GM12878 (cell line): ENCODE results near the gene ANKRD13D. TPM values are rescaled to one million over a fixed set of nuclear protein-coding genes. Genes with fewer than 3 reads are reported as not detected.

ENCODE experiments used
- BCLAF1 ChIP-seq: fragments of 450-650 bp; IDR thresholded peaks from 2 replicates; pipeline ENCODE4 v1.6.1; 2017; ENCODE audit warnings: antibody characterized with exemption, mild to moderate bottlenecking, moderate library complexity
- CREM ChIP-seq: IDR thresholded peaks from 2 replicates; pipeline ENCODE4 v1.6.1; 2014; ENCODE audit warnings: antibody characterized with exemption, low read depth
- DPF2 ChIP-seq: fragments of 450-650 bp; IDR thresholded peaks from 2 replicates; pipeline ENCODE4 v1.6.1; 2017; ENCODE audit warnings: mild to moderate bottlenecking
- HDGF ChIP-seq: fragments of 450-650 bp; IDR thresholded peaks from 2 replicates; pipeline ENCODE4 v1.6.1; 2016; ENCODE audit warnings: antibody characterized with exemption
- LARP7 ChIP-seq: fragments of 450-650 bp; IDR thresholded peaks from 2 replicates; pipeline ENCODE4 v1.6.1; 2017; ENCODE audit warnings: mild to moderate bottlenecking
- MXI1 ChIP-seq: fragments of 150-350 bp; IDR thresholded peaks from 2 replicates; pipeline ENCODE4 v1.6.1; 2011; ENCODE audit warnings: low read depth, mild to moderate bottlenecking, inconsistent platforms, low read length, improper control_type of control experiment
- NFYA ChIP-seq: IDR thresholded peaks from 2 replicates; pipeline ENCODE4 v1.6.1; 2011; ENCODE audit warnings: low read depth, mild to moderate bottlenecking, low read length, improper control_type of control experiment, borderline replicate concordance
- NR2C1 ChIP-seq: fragments of 450-650 bp; IDR thresholded peaks from 2 replicates; pipeline ENCODE4 v1.6.1; 2017; ENCODE audit warnings: antibody characterized with exemption, mild to moderate bottlenecking, moderate library complexity
- PAX5 ChIP-seq: IDR thresholded peaks from 2 replicates; pipeline ENCODE4 v1.6.1; 2011; ENCODE audit warnings: low read depth, low read length, borderline replicate concordance
- RAD51 ChIP-seq: fragments of 450-650 bp; IDR thresholded peaks from 2 replicates; pipeline ENCODE4 v1.6.1; 2016; ENCODE audit warnings: moderate library complexity, mild to moderate bottlenecking, inconsistent platforms
- RCOR1 ChIP-seq: conservative IDR thresholded peaks from 2 replicates; pipeline ENCODE4 v1.6.1; 2012; ENCODE audit warnings: low read depth, low read length, improper control_type of control experiment
- SREBF1 ChIP-seq: IDR thresholded peaks from 2 replicates; pipeline ENCODE4 v1.6.1; 2012; ENCODE audit warnings: mild to moderate bottlenecking, low read length
- TCF7 ChIP-seq: IDR thresholded peaks from 2 replicates; pipeline ENCODE4 v1.6.1; 2014; ENCODE audit warnings: antibody characterized with exemption, borderline replicate concordance
- USF2 ChIP-seq: IDR thresholded peaks from 2 replicates; pipeline ENCODE4 v1.6.1; 2011; ENCODE audit warnings: low read depth, low read length, improper control_type of control experiment, borderline replicate concordance
- ZBTB40 ChIP-seq: fragments of 450-650 bp; IDR thresholded peaks from 2 replicates; pipeline ENCODE4 v1.6.1; 2016; ENCODE audit warnings: mild to moderate bottlenecking, moderate library complexity, borderline replicate concordance
- polyA plus RNA-seq, 11 experiments: library from polyadenylated mRNA; depleted of rRNA in 4 of 11; unstranded in 6 of 11; stranded (reverse) in 5 of 11; fragments of >200 nt; fragmentation: Nextera tagmentation in 4 of 11; fragmentation: Illumina TruSeq in 1 of 11; extraction: Ambion mirVana in 4 of 11; extraction: Trizol in 1 of 11; gene quantifications; 1 replicate in 1 of 11; 2 replicates in 10 of 11; pipeline versions ENCODE4 v1.2.1 to v1.2.3, GENCODE V29; 2011 to 2016; ENCODE audit warnings: inconsistent platforms in 2 of 11, missing spikeins in 2 of 11, low read depth in 1 of 11
- total RNA-seq, 4 experiments: library from RNA; depleted of rRNA in 3 of 4; stranded (reverse); fragments of >200 nt in 3 of 4; fragmentation: Illumina TruSeq in 1 of 4; extraction: Trizol in 1 of 4; gene quantifications; 2 replicates each; pipeline versions ENCODE4 v1.2.1 to v1.2.3, GENCODE V29; 2013 to 2021
- TF ChIP-seq, protein P1 (sequence below): IDR thresholded peaks from 2 replicates; pipeline ENCODE4 v1.6.1; 2012; ENCODE audit warnings: low read depth, low read length, improper control_type of control experiment
- TF ChIP-seq, protein P2 (sequence below): fragments of 450-650 bp; IDR thresholded peaks from 2 replicates; pipeline ENCODE4 v1.6.1; 2017; ENCODE audit warnings: borderline replicate concordance

Gene ANKRD13D
- total and polyA plus RNA-seq, 10 of the 15 experiments (the other 5 are each of a cell fraction or from before 2014, with no cell fraction given), result 2.0 to 56.2 (median 21.4) TPM

DNA sequence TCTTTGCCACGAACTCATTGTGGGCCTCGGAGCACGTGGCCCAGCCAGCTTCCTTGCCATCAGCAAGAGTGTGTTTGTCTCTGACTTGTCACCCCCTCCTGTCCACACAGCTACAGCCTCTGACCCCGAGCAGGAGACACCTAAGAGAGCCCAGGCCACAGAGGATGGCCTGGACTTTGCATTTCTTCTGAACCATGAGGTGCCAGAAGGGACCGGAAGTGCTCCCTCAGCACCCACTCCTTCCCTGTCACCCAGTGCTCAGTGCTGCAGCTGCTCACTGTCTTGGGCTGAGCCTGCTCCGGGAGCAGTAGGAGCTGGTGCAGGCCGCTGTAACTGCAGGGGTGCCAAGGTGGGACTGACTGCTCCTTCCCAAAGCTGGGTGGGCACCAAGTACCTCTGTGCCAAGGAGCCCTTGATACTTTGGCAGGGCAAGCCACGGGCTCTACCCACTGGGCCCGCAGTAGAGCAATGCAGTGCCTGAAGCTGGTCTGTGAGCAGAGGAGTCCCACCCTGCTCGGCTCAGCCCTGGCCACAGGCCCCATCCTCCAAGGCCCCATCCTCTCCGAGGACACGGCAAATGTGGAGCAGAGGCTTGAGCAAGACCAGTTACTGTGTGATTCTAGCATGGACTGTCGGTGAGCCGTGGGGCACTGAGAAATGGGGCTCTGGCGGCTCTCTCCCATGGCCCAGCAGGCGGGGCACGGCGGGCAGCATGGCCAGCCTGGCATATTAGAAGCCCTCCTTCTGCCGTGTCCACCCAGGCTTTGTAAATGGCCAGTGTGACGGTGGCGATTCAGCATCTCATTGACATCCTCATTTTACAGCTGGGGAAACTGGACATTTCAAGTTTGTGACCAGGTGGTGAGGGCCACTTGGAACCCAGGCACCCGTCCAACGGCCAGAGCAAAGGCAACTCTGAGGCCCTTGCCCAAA is 16.5 kb upstream of the ANKRD13D start (continued):
- TF ChIP-seq ZBTB40 (peak; percentile 30; the same call in 1 of the 2 replicates), MXI1 (peak; percentile 29; the same call in 1 of the 2 replicates), NFYA (no peak), PAX5 (no peak), HDGF (0 out of 2 replicates have a peak, but pooled peaks have one; percentile 13), CREM (no peak), DPF2 (0 out of 2 replicates have a peak, but pooled peaks have one; percentile 13), RCOR1 (no peak), LARP7 (no peak), BCLAF1 (no peak), TCF7 (no peak), USF2 (no peak), NR2C1 (peak; percentile 67), SREBF1 (no peak), RAD51 (no peak)
- TF ChIP-seq, protein P1, sequence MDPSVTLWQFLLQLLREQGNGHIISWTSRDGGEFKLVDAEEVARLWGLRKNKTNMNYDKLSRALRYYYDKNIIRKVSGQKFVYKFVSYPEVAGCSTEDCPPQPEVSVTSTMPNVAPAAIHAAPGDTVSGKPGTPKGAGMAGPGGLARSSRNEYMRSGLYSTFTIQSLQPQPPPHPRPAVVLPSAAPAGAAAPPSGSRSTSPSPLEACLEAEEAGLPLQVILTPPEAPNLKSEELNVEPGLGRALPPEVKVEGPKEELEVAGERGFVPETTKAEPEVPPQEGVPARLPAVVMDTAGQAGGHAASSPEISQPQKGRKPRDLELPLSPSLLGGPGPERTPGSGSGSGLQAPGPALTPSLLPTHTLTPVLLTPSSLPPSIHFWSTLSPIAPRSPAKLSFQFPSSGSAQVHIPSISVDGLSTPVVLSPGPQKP, result 0 out of 2 replicates have a peak, but pooled peaks have one; percentile 50
- TF ChIP-seq, protein P2, sequence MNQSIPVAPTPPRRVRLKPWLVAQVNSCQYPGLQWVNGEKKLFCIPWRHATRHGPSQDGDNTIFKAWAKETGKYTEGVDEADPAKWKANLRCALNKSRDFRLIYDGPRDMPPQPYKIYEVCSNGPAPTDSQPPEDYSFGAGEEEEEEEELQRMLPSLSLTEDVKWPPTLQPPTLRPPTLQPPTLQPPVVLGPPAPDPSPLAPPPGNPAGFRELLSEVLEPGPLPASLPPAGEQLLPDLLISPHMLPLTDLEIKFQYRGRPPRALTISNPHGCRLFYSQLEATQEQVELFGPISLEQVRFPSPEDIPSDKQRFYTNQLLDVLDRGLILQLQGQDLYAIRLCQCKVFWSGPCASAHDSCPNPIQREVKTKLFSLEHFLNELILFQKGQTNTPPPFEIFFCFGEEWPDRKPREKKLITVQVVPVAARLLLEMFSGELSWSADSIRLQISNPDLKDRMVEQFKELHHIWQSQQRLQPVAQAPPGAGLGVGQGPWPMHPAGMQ, result no peak
